ENCODE measurements around the gene OTUD6A.

DNA sequence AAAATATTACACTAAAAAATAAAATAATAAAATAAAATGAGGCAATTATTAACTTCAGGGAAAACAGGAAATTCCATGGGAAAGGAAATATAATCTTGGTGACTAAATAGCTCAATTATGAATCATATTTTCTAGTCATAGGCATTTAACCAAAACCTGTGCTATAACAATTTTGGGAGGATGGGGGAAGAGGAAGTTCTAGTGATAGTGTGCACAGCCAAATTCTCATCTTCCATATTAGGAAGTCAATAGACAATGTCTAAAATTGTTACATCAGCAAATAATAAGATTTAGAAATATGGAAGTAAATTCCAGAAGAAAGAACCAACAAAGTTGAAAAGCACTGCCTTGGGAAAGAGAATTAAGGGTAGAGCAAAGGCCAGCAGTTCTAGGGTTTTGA is 15.3 kb upstream of the OTUD6A start:
- no peak for TF ChIP-seq ZNF8 (CRISPR knock-in tag; IDR thresholded peaks at IDR 0.05)
- no peak for TF ChIP-seq RARB (CRISPR knock-in tag; IDR thresholded peaks at IDR 0.05)
- no peak for TF ChIP-seq PATZ1 (CRISPR knock-in tag; IDR thresholded peaks at IDR 0.05; ENCODE audit: borderline replicate concordance)
- TF ChIP-seq ZNF565 (CRISPR knock-in tag; conservative IDR thresholded peaks at IDR 0.05; ENCODE audit: low read depth), result no peak
- TF ChIP-seq, protein P1, sequence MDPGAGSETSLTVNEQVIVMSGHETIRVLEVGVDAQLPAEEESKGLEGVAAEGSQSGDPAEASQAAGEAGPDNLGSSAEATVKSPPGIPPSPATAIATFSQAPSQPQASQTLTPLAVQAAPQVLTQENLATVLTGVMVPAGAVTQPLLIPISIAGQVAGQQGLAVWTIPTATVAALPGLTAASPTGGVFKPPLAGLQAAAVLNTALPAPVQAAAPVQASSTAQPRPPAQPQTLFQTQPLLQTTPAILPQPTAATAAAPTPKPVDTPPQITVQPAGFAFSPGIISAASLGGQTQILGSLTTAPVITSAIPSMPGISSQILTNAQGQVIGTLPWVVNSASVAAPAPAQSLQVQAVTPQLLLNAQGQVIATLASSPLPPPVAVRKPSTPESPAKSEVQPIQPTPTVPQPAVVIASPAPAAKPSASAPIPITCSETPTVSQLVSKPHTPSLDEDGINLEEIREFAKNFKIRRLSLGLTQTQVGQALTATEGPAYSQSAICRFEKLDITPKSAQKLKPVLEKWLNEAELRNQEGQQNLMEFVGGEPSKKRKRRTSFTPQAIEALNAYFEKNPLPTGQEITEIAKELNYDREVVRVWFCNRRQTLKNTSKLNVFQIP (CRISPR knock-in tag; IDR thresholded peaks at IDR 0.05; ENCODE audit: borderline replicate concordance, low read depth), result no peak
- no peak for TF ChIP-seq ZFP3 (CRISPR knock-in tag; IDR thresholded peaks at IDR 0.05)
- TF ChIP-seq TOX (CRISPR knock-in tag; IDR thresholded peaks at IDR 0.05; ENCODE audit: borderline replicate concordance), result no peak
- TF ChIP-seq, protein P2, sequence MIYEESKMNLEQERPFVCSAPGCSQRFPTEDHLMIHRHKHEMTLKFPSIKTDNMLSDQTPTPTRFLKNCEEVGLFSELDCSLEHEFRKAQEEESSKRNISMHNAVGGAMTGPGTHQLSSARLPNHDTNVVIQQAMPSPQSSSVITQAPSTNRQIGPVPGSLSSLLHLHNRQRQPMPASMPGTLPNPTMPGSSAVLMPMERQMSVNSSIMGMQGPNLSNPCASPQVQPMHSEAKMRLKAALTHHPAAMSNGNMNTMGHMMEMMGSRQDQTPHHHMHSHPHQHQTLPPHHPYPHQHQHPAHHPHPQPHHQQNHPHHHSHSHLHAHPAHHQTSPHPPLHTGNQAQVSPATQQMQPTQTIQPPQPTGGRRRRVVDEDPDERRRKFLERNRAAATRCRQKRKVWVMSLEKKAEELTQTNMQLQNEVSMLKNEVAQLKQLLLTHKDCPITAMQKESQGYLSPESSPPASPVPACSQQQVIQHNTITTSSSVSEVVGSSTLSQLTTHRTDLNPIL (CRISPR knock-in tag; IDR thresholded peaks at IDR 0.05; ENCODE audit: low read depth), result no peak
- no peak for TF ChIP-seq ZNF70 (CRISPR knock-in tag; IDR thresholded peaks at IDR 0.05)
- TF ChIP-seq ZFP30 (CRISPR knock-in tag; IDR thresholded peaks at IDR 0.05), result no peak
